Measurements from ENCODE around the gene KIF26B. TPM values are rescaled to one million over a fixed set of nuclear protein-coding genes. Genes with fewer than 3 reads are reported as not detected.

The KIF26B gene
- total RNA-seq, 1 experiment from 2014 or later = 1.2 TPM

GRCh38 chr1:245366886-245367285 lies 212.1 kb downstream of the KIF26B start (continued):
- TF ChIP-seq STAT6 (CRISPR knock-in tag; conservative IDR thresholded peaks at IDR 0.05; ENCODE audit: low read depth) (no peak), E2F4 (CRISPR knock-in tag; IDR thresholded peaks at IDR 0.05; ENCODE audit: borderline replicate concordance, low read depth) (no peak)
- TF ChIP-seq, protein P1, sequence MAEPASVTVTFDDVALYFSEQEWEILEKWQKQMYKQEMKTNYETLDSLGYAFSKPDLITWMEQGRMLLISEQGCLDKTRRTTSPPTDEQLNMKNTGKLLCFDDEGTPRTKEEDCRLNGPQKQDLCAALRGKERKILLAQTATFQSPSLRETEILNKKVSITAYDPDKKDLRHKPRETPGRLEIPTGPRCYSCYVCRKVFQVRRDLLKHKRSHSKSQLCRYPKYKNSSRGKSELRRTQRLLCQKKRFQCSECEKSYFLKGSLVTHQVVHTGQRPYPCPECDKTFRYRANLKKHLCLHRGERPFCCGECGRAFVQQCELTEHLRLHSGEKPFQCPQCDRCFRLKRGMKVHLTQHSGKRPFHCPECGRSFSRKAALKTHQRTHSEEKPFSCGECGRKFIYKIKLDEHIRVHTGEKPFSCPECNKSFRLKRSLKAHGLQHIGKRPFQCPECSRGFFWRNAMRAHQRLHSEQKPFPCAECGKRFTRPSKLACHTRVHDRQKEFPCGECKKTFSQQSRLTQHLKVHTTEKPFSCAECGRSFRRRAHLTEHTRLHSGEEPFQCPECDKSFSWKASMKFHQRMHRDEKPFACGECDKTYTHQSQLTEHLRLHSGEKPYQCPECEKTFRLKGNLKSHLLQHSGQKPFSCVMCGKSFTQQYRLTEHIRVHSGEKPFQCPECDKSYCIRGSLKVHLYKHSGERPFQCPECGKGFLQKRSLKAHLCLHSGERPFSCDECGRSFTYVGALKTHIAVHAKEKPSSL (CRISPR knock-in tag; conservative IDR thresholded peaks at IDR 0.05) = no peak

GRCh38 chr1:245370175-245370825 lies 215.5 kb downstream of the KIF26B start:
- H3K4me1 Mint-ChIP-seq = no peaks in the 10 kb centered on the region
- TF ChIP-seq, protein P2, sequence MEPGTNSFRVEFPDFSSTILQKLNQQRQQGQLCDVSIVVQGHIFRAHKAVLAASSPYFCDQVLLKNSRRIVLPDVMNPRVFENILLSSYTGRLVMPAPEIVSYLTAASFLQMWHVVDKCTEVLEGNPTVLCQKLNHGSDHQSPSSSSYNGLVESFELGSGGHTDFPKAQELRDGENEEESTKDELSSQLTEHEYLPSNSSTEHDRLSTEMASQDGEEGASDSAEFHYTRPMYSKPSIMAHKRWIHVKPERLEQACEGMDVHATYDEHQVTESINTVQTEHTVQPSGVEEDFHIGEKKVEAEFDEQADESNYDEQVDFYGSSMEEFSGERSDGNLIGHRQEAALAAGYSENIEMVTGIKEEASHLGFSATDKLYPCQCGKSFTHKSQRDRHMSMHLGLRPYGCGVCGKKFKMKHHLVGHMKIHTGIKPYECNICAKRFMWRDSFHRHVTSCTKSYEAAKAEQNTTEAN (CRISPR knock-in tag; IDR thresholded peaks at IDR 0.05) = no peak
- TF ChIP-seq ETV6 (CRISPR knock-in tag; IDR thresholded peaks at IDR 0.05) (no peak), NR1H2 (CRISPR knock-in tag; IDR thresholded peaks at IDR 0.05) (no peak), MYBL2 (CRISPR knock-in tag; IDR thresholded peaks at IDR 0.05) (no peak), TCF7 (CRISPR knock-in tag; IDR thresholded peaks at IDR 0.05; ENCODE audit: low read depth) (no peak), ARID4B (CRISPR knock-in tag; IDR thresholded peaks at IDR 0.05; ENCODE audit: borderline replicate concordance) (no peak), KAT7 (CRISPR knock-in tag; IDR thresholded peaks at IDR 0.05; ENCODE audit: borderline replicate concordance) (no peak), EMX1 (CRISPR knock-in tag; IDR thresholded peaks at IDR 0.05) (no peak), ZNF396 (CRISPR knock-in tag; IDR thresholded peaks at IDR 0.05; ENCODE audit: borderline replicate concordance) (no peak), CTCF (IDR thresholded peaks at IDR 0.05) (no peak)
- TF ChIP-seq, protein P1 (CRISPR knock-in tag; conservative IDR thresholded peaks at IDR 0.05) = no peak
- TF ChIP-seq, protein P3, sequence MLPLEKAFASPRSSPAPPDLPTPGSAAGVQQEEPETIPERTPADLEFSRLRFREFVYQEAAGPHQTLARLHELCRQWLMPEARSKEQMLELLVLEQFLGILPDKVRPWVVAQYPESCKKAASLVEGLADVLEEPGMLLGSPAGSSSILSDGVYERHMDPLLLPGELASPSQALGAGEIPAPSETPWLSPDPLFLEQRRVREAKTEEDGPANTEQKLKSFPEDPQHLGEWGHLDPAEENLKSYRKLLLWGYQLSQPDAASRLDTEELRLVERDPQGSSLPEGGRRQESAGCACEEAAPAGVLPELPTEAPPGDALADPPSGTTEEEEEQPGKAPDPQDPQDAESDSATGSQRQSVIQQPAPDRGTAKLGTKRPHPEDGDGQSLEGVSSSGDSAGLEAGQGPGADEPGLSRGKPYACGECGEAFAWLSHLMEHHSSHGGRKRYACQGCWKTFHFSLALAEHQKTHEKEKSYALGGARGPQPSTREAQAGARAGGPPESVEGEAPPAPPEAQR (CRISPR knock-in tag; IDR thresholded peaks at IDR 0.05) = no peak
- TF ChIP-seq, protein P4, sequence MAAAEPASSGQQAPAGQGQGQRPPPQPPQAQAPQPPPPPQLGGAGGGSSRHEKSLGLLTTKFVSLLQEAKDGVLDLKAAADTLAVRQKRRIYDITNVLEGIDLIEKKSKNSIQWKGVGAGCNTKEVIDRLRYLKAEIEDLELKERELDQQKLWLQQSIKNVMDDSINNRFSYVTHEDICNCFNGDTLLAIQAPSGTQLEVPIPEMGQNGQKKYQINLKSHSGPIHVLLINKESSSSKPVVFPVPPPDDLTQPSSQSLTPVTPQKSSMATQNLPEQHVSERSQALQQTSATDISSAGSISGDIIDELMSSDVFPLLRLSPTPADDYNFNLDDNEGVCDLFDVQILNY (CRISPR knock-in tag; IDR thresholded peaks at IDR 0.05) = no peak

More at GRCh38 chr1:245370175-245370825, 215.5 kb downstream of the KIF26B start:
- H3K27me3 Mint-ChIP-seq (ENCODE audit: low read depth) = no peaks in the 10 kb centered on the region
- peaks cover 12% of the 10 kb centered on the region for H3K36me3 Mint-ChIP-seq
- ChIA-PET CTCF (no interaction called here), POLR2A (no interaction called here)
- no peak for DNase-seq (ENCODE audit: low spot score)
- no peak overlapping the region for H3K27ac Mint-ChIP-seq
- ATAC-seq = no peak
- peaks cover 27% of the 10 kb centered on the region for H3K9me3 Mint-ChIP-seq
- H3K4me3 Mint-ChIP-seq = no peak overlapping the region
